Amygdala (tissue), 56 donors: ENCODE measurements around the gene ADGRG1.
"Not testable (repeated sequence)": the region's sequence is repeated elsewhere in the genome, so short reads cannot be mapped to it uniquely, and the experiment has no call there.

Experiments used
- DNase-seq, 56 donors: peaks; one replicate each; lab custom pipeline; 2025; lab: John Stamatoyannopoulos, UW

ADGRG1 gene

DNA sequence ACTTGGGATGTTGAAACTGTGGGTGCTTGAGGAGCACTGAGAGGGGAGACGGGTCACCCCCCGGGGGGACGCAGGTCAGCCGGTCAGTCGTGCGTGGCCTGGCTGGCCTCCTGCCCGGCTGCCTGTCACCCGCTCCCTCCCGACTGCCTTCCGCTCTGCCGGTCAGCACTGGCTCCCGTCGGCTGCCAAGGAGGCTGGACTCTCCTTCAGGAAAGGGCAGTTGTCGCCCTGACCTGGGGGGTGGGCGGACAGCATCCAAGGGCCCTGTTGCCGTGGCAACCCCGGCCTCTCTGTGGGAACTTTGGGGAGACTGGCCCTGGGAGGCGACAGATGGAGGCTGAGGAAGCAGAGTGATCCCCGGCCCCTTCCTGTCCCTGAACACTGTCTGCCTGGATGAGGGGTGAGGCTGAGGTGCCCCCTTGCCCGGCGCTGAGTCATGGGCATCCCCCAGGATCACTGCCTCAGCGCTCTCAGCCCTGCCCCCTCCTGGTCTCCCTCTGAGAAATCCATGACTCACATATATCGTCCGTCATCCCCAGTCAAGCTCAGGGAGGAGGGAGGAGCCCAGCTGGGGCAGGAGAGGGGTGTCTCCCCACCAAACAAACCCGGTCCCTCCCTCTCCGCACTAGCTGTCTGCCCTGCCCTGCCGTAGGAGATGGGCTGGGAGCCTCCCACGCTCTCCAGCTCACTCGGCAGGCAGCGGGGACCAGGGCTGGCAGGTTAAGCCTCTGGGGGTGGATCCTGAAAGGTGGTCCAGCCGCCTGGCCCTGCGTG is at the start of gene ADGRG1:
Gene ADGRG1, plus strand, starts transcription at position 623 of the 774 bp plus-strand sequence. CDS start 21,658 bp downstream, outside the sequence.
- DNase-seq, result peak in 52 of 56 donors; percentile 30 to 96 (median 78)

DNA sequence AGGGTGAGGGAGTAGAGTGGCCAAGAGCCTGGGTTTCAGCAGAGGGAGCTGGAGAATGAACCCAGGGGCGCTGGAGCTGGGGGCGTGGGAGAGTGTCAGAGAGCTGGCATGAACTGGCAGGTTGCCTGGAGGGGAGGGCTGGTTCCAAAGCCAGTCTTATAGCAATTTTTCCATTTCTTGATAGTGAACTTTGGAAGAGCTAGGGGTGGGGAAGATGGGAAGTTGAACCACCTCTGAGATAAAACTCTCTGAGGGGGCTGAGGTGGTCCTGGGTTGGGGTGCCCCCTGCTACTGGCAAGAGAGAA is 49.1 kb upstream of the ADGRG1 start:
- no peak for DNase-seq

DNA sequence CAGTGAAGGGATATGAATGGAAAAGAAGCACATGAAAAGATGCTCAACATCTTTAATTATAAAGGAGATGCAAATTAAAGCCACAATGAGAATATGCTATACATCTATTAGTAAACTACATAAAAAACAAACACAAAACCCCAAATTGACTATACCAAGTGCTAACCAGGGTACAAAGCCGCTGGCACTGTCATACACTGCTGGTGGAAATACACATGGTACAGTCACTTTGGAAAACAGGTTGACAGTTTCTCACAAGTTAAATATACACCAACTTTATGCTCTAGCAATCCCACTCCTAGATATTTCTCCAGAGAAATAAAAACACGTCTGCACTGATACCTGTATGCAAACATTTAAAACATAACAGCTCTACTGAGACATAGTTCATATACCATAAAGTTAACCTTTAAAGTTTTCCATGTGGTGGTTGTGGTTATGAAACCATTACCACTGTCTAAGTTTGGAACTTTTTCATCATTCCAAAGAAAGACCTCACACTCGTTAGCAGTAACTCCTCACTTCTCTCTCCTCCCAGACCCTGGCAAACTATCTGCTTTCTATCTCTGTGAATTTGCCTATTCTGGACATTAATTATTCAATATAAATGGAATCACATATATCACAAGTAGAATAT is 43.3 kb upstream of the ADGRG1 start:
- no peak for DNase-seq

DNA sequence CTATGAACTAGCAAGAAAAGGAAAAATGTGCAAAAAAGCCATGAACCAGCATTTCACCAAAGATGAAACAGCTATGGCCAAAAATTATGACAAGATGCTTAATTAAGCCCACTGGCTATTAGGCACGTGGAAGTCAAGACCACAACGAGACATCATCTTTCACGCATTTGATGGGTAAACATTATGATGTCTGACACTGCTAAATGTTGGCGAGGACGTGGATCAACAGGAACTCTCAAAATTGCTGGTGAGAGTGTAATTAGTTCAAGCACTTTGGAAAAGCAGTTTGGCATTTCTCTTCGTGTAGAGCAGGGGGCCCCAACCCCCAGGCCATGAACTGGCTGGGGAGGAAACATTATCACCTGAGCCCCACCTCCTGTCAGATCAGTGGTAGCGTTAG is 39.6 kb upstream of the ADGRG1 start:
- DNase-seq, result no peak

DNA sequence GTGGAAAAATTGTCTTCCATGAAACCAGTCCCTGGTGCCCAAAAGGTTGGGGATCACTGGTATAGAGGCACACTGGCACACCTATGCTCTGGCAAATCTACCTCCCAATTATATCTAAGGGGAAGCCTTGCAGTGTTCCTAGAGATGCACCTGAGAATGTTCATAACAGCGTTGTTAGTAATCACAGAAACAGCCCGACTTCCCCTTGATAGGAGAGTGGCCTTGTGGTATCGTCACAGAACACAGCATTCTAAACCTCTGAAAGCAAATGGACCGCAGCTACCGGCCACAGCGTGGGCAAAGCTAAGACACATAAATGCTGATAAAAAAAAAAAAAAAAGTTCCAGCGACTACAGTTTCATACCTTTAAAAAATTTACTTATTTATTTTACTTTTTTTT is 39.1 kb upstream of the ADGRG1 start:
- DNase-seq, result no peak

DNA sequence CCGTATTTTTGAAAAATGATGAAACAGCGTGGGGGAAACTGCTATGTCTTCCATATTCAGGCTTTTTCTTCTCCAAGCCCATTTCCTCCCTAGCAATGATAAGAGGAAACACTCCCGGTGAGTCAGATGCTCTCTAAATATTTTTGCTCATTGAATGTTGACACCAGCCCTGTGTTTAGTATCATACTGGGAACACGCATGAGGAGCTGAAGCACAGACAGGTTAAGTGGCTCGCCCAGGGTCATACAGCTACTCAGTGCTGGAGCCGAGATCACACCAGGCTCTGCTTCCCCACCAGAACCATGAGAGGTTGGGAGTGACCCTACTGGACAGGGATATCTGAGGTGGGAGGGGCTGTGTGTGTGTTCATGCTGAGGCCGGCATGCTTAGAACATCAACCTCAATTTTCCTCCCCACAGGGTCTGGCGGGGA is 37.8 kb upstream of the ADGRG1 start:
- no peak for DNase-seq

DNA sequence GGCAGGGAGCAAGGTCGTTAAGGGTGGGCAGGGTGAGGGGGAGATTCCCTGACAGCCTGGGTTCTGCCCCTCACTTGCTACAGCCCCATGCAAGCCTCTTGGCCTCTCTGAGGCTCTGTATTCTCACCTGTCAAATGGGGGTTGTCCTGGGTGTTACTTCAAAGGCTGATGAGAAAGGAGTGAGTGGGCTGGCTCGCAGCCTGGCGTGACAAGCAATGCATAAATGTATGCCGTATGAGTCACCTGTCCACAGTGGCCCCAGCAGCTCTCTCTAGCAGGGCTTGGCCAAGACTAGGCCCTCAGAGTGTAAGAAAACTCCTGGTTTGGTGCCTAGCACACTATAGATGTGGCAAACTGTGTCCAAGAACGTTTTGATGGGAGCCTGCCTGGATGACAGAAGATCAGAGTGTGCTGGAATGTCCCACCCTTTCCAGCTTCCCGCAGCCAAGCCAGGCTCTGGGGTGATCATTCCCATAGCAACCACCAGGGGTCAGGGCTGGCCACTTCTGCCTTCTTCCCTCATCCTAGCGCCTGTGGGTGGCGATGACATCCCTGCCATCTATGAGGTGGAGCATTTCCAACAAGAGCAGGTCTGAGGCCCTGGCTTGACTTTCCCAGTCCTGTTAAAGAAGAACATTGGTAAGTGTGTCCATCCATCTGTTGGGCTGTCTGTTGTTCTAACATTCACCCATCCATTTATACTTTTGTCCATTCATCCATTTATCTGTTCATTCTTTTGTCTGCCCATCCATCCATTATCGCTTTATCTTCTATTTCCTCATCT is 37.2 kb upstream of the ADGRG1 start:
- peak in 44 of 56 donors; percentile 12 to 80 (median 48) for DNase-seq

DNA sequence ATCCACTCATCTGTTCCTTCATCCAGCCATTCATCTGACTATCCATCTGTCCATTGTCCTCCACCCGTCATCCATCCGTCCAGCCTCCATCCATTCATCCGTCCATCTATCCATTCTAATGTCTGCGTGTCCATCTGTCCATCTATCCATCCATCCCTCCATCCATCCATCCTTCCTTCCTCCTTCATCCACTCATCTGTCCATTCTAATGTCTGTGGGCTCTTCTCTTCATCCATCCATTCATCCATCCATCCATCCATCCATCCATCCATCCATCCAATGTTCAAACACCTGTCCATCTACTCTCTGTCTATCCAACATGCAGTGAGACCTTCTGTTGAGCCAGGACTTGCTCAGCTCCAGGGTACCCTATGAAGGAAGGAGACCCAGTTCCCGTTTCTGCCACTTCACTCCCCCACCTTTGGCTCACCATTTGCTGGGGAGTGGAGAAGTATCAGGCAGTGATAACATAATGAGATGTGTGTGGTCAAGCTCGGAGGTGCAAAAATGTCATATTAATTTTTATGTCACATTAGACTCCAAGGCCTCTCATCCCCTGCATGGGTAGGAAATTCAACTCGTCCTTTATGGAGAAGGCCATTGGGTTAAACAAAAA is 36.5 kb upstream of the ADGRG1 start:
- DNase-seq, result no peak

DNA sequence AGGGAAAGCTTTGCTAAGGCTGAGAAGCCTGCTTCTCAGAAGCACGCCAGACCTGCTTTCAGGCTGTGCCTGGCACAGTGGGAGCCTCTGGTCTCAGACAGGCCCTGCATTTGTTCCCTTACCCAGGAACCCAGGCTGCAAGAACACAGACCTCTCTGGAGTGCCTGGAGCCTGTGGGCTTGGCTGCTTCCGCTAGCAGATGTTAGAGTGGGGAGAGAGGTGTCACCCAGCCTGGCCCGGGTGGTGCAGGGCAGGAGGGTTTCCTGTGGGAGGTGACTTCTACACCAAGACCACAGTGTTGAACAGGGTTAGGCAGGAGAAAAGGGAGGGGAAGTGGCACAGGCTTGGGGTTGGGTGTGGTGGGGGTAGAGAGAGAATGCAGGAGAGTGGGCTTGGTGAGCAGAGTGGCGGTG is 35.8 kb upstream of the ADGRG1 start:
- no peak for DNase-seq

DNA sequence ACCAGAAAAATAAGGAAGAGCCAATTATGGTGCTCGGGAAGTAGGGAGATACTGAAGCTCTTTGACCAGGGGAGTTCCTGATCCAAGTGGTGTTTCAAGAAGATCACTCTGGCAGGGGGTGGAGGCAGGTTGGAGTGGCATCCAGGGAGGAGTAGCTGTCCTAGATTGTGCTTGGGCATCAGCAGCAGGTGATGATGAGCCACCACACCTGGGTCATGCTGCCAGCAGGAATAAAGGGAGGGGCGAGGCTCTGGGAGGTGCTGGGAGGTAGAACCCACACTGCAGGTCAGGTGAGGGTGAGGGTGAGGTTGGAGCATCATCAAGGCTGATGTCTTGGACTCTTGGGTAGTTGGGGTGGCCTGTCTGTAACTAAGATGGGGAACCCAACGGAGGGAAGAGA is 35.4 kb upstream of the ADGRG1 start:
- no peak for DNase-seq

DNA sequence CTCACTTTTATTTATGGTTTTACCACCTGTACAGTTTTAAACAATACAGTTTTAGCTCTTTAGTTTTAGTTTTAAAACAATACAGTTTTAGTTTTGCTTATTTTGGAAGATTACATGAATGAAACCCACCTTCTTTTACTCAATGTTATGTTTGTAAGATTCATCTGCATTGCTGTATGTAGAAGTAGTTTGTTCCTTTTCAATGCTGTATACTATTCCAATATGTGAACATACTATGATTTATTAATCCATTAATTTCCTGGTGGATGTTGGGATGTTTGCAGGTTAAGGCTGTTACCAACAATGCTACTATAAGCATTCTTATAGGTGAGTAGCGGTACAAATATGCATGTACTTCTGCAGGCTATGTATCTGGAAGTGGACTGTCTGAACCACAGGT is 34.4 kb upstream of the ADGRG1 start:
- DNase-seq, result no peak

DNA sequence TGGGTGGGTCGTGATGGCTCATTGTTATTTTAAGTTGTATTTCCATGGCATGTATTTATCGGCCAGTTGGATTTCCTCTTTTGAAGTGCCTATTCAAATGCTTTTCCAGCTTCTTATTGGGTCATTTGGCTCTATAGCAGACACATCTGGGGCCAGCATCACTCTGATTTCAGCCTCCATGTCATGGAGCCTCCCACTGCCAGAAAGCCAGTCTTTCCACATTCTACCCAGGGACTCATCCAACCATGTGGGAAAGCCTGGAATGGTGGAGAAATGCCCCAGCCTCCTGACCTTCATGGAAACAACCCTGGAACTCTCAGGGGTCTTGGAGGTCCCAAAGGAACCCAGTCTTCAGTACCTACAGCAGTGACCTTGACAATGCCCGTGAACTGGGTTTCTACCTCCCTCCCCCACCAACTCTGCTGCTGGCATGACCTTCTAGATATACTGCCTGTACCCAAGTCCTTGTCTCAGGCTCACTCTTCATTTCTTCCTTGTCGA is 33.8 kb upstream of the ADGRG1 start:
- DNase-seq, result no peak

DNA sequence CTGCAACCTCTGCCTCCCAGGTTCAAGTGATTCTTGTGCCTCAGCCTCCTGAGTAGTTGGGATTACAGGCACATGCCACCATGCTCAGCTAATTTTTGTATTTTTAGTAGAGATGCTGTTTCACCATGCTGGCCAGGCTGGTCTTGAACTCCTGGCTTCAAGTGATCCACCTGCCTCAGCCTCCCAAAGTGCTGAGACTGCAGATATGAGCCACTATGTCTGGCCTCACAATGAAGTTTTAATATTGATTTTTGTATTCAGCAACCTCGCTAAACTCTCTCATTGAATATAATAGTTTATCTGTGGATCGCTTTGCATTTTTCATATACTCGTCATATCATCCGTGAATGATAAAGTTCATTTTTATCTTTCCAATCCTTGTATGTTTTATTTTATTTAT is 32.2 kb upstream of the ADGRG1 start:
- not testable (repeated sequence) for DNase-seq

DNA sequence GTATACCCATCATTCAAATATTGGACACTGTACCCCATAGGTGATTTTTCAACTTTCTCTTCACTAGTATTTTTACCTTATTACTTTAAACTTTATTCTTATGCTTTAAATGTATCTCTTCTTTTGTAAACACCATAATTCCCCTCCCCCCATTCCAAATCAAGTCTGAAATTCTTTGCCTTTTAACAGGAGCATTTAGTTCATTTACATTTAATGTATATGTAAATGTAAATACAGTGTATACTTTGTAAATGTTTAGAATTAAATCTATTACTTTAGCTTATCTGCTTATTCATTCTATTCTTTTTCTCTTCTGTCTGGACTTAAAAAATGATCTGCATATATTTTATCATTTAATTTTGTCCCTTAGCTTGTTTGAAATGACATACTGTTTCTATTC is 30.0 kb upstream of the ADGRG1 start:
- DNase-seq, result no peak

DNA sequence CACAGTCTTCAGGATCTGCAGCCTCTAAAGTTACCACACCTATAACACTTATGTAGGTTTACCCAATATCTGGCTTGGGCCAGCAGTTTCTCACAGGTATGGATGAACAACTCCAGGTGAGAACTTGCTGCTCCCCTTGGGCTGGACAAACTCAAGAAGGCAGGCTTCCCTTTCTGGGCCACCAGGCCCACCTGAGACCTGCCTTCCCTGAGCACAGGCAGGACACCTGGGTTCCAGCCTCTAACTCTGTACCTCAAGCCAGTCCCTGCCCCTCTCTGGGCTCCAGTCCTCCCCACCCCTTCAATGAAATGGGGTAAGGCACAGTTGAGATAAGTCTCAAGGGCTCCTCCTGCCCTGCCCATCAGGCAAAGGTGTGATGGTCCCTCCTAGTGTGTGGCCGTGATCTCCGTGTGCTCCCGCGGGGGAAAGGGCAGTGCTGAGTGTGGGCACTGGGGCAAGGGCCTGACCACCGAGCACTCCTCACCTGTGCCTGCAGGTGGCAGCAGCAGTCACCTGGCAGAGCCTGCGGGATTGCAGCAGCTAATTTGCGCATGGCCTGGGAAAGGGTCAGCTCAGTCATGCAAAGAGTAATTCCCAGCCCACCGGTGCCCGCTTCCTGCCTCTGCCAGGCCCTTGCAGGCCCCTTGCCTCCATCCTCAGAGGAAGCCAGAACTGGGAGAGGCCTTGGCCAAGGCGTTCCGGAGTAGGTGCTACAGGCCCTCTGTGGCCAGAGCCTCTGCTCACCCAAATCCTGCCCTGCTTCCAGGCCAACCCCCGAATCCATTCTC is 28.2 kb upstream of the ADGRG1 start:
- DNase-seq, result peak in 12 of 56 donors; percentile 13 to 52 (median 30)

DNA sequence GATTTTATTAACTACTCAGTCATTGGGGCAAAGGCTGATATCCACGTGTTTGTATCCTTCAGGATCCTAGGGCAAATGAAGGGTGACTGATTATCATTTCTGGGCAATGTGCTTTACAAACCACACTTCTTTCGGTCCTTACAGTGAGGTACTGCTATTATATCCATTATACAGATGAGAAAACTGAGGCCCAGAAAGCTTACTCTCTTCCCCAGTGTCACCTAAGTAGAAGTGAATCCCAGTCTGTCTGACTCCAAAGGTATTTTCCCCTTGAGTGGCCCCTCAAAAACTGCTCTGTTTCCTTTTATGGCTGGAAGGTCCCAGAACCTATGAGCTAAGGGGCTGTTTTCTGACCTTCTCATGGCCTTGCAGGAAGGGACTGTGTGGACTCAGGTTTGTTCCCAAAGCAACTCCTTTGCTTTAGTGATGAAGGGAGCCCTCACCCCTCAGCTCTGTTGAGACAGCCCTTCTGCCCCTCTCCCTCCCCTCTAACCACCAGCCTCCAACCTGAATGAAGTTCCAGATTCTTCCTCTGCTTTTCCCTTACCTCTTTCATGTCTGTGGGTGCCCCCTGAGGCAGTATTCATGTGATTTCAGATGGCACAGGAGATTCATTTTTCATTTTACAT is 27.4 kb upstream of the ADGRG1 start:
- DNase-seq, result no peak

DNA sequence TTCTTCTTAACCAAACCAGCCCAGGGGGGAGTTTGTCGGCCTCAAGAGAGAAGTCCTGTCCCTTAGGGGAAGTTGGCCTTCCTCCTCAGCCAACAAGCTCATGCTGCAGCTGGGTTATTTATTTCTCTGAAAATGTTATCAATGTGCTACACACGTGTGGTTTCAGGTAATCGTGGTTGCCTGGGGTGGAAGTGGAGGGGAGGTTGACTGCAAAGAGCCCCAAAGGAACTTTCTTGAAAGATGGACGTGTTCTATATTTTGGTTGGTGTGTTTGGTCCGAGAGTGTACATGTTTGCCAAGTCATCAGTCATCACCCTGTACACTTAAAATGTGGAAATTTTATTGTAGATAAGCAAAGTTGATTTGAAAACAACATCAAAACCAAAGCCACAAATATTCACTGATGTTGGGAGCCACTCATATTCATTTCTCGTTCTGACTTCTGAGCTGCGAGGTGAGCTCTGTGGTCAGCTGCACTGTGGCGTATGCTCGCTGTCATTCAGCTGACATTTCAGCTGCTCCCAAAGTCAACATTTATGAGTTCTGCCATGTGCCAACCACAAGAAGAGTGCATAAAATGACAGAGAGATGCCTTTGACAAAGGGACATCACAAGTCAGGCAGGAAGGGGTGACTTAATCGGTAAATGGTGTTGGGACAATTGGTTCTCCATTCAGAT is 26.5 kb upstream of the ADGRG1 start:
- DNase-seq, result no peak

DNA sequence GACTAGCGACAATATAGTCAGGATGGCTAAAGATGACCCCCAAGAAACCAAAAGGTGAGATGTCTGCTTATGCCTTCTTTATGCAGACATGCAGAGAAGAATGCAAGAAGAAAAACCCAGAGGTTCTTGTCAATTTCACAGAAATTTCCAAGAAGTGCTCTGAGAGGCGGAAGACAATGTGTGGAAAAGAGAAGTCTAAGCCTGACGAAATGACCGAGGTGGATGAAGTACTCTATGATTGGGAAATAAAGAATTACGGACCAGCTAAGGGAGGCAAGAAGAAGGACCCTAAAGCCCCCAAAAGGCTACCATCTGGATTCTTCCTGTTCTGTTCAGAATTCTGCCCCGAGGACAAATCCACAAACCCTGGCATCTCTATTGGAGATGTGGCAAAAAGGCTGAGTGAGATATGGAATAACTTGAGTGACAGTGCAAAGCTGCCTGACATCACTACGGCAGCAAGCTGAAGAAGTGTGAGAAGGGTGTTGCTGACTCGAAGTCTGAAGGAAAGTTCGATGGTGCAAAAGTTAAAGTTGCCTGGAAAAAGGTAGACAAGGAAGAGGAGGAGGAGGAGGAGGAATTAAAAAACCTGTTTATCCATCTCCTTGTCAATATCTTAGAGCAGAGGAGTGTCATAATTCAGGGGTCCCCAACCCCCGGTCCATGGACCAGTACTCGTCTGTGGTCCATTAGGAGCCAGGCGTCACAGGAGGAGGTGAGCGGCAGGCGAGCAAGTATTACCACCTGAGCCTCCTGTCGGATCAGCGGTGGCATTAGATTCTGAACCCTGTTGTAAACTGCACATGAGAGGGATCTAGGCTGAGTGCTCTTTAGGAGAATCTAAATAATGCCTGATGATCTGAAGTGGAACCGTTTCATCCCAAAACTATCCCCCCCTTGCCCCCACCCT is 25.1 kb upstream of the ADGRG1 start:
- DNase-seq, result no peak
